OCI-LY3 (cell line): ENCODE measurements around the gene FANCC.
A peak's percentile ranks its signal among the peaks of the same experiment; 100 is the strongest.

Source experiments
- H2AFZ ChIP-seq: fragments of 200-600, 300-600 bp; shearing (Covaris generic); 2 replicates; pipeline ENCODE4 v1.6.0; 2014; ENCODE audit warnings: antibody characterized with exemption, low read depth, low read length
- H3K27ac ChIP-seq: fragments of 200-600, 300-600 bp; sonication (generic); 2 replicates; pipeline ENCODE4 v1.5.1; 2014; ENCODE audit warnings: mild to moderate bottlenecking, low read length, moderate library complexity, mixed read lengths
- H3K27me3 ChIP-seq: fragments of 200-600, 300-600 bp; sonication (generic); 2 replicates; pipeline ENCODE4 v1.6.1; 2014; ENCODE audit warnings: low read depth, low read length, mixed read lengths
- H3K36me3 ChIP-seq: fragments of 200-600, 300-600 bp; sonication (generic); replicated peaks from 2 replicates; pipeline ENCODE3; 2014; ENCODE audit warnings: low read depth, low read length, mixed read lengths
- H3K4me1 ChIP-seq: fragments of 300-600, 200-600 bp; sonication (generic); 2 replicates; pipeline ENCODE4 v1.6.1; 2014; ENCODE audit warnings: low read length, mixed read lengths
- H3K4me2 ChIP-seq: fragments of 200-600, 300-600 bp; sonication (generic); 2 replicates; pipeline ENCODE4 v1.6.1; 2014; ENCODE audit warnings: low read length, mixed read lengths
- H3K4me3 ChIP-seq: fragments of 300-600, 200-600 bp; sonication (generic); 2 replicates; pipeline ENCODE4 v1.5.1; 2014; ENCODE audit warnings: antibody characterized with exemption, mild to moderate bottlenecking, low read length, moderate library complexity
- H3K79me2 ChIP-seq: fragments of 300-600, 200-600 bp; shearing (Covaris generic); 2 replicates; pipeline ENCODE4 v1.6.1; 2014; ENCODE audit warnings: mild to moderate bottlenecking, low read length, mixed read lengths
- H3K9ac ChIP-seq: fragments of 300-600, 200-600 bp; shearing (Covaris generic); 2 replicates; pipeline ENCODE4 v1.6.0; 2014; ENCODE audit warnings: mild to moderate bottlenecking, low read length, moderate library complexity
- H3K9me3 ChIP-seq: fragments of 200-600, 300-600 bp; shearing (Covaris generic); 2 replicates; pipeline ENCODE4 v1.6.1; 2014; ENCODE audit warnings: low read length, mixed read lengths; ENCODE audit not compliant: insufficient read depth
- H4K20me1 ChIP-seq: fragments of 200-600, 300-600 bp; sonication (generic); 2 replicates; pipeline ENCODE4 v1.6.1; 2016; ENCODE audit warnings: low read length, mixed read lengths; ENCODE audit not compliant: insufficient read depth
- EZH2phosphoT487 ChIP-seq: fragments of 200-600 bp; shearing (Covaris generic); IDR thresholded peaks from 2 replicates; pipeline ENCODE4 v1.6.1; 2018; ENCODE audit warnings: antibody characterized with exemption, mixed run types, low read depth
- TF ChIP-seq, protein P1 (sequence below): fragments of 200-600, 300-600 bp; sonication (generic); IDR thresholded peaks from 2 replicates; pipeline ENCODE4 v1.5.1; 2014; ENCODE audit warnings: antibody characterized with exemption, low read length, low read depth

The FANCC gene

DNA sequence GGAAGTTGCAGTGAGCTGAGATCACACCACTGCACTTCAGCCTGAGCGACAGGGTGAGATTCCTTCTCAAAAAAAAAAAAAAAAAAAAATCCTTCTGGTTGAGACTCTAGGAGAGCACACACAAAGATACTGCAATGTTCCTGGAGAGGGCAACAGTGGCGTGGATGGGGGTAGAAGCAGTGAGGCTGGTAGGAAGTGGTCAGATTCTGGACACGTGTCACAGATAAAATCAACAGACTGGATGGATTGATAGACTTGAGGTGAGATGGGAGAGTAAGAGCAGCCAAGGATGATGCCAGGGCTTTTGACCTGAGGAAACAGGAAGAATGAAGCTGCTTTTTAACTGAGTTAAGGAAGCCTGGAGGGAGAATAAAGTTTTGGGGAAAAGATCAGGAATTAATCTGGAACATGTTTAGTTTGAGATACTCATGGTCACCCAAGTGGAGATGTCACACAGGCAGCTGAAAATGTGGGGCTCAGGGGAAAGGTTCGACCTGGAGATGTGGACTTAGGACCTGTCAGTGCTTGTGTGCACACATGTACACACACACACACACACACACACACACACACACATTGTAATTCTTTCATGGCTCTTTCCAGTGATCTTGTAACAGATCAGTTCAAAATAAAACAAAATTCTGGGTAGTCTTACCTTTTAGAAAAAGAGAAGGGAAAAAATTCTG is 88.1 kb downstream of the FANCC start:
- no peak overlapping the region for H3K9ac ChIP-seq
- H3K79me2 ChIP-seq, result no peaks in the 10 kb centered on the region
- no peak overlapping the region for H3K4me2 ChIP-seq
- peaks cover 9% of the 10 kb centered on the region for H3K4me1 ChIP-seq
- no peak for TF ChIP-seq EZH2phosphoT487
- TF ChIP-seq, protein P1, sequence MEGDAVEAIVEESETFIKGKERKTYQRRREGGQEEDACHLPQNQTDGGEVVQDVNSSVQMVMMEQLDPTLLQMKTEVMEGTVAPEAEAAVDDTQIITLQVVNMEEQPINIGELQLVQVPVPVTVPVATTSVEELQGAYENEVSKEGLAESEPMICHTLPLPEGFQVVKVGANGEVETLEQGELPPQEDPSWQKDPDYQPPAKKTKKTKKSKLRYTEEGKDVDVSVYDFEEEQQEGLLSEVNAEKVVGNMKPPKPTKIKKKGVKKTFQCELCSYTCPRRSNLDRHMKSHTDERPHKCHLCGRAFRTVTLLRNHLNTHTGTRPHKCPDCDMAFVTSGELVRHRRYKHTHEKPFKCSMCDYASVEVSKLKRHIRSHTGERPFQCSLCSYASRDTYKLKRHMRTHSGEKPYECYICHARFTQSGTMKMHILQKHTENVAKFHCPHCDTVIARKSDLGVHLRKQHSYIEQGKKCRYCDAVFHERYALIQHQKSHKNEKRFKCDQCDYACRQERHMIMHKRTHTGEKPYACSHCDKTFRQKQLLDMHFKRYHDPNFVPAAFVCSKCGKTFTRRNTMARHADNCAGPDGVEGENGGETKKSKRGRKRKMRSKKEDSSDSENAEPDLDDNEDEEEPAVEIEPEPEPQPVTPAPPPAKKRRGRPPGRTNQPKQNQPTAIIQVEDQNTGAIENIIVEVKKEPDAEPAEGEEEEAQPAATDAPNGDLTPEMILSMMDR, result no peak
- no peaks in the 10 kb centered on the region for H3K27me3 ChIP-seq
- H3K9me3 ChIP-seq, result no peaks in the 10 kb centered on the region
- no peaks in the 10 kb centered on the region for H3K36me3 ChIP-seq
- no peak overlapping the region for H3K4me3 ChIP-seq
- no peak overlapping the region for H2AFZ ChIP-seq
- H3K27ac ChIP-seq, result no peak overlapping the region
- no peaks in the 10 kb centered on the region for H4K20me1 ChIP-seq

DNA sequence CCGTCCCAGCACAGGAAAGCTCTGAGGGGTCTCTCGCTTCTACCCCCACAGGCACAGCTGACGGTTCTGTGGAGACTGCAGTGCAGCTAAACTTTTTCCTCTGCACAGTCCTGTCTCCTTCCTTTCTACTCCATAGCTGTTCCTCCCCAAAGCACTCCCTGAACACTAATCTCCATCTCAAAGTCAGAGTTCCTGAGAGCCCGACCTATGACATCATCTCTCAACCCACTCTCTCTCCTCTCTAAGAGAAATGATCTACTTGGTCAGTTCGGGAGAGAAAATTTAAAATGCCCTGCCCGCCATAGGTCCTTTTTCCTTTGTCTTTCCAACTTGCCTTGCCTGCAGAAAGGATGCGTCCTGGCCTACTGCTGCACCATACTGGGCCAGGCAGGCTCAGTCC is 90.6 kb downstream of the FANCC start:
- no peaks in the 10 kb centered on the region for H3K9me3 ChIP-seq
- H3K9ac ChIP-seq, result no peak overlapping the region
- no peak overlapping the region for H3K4me3 ChIP-seq
- no peaks in the 10 kb centered on the region for H3K27me3 ChIP-seq
- no peak overlapping the region for H2AFZ ChIP-seq
- H3K27ac ChIP-seq, result no peak overlapping the region
- no peaks in the 10 kb centered on the region for H3K79me2 ChIP-seq
- no peaks in the 10 kb centered on the region for H4K20me1 ChIP-seq
- TF ChIP-seq, protein P1, result no peak
- H3K36me3 ChIP-seq, result no peaks in the 10 kb centered on the region
- no peak overlapping the region for H3K4me2 ChIP-seq
- H3K4me1 ChIP-seq, result peaks cover 12% of the 10 kb centered on the region

DNA sequence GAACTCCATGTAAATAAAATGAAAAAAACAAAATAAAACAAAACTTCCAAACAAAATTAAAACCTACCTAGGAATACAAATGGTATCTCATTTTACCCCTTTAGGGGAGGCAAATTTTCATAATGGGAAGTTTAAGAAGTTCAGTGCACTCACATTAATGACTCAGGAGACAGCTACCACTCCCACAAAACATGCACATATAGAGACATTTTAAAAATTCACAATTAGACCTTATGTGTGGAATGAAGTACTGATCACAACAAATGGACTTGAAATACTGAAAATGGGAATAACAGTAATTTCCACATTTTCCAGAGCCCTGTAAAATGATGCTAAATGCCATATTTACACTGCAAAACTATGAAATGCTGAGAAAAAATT is 91.8 kb downstream of the FANCC start:
- peaks cover 12% of the 10 kb centered on the region for H3K4me1 ChIP-seq
- no peaks in the 10 kb centered on the region for H4K20me1 ChIP-seq

DNA sequence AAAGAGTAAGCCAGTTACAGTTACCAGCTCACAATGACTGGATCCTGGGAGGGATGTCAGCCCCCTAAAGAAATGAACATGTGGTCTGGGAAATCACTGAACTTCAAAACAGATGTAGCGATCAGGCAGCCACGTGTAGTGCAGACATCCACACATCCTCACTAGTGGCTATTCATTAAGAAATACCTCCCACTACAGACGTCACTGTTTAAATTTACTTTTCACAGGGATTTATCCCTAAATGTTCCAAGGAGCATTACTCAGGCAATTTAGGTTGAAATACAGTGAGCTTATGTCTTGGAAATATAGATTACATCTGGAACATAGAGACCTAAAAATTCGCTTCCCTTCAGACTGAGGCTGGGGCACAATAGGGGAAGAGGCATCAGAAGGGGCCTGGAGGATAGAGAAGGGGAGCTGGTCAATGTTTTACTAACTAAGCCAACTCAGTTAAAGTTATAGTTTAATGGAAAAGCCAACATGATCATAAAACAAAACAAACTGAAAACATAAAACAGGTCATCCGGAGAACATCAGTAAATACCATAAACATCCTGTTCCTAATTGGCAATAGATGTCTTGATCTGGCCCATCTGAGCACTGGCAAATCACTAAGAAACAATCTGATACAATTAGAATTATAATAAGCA is 92.3 kb downstream of the FANCC start:
- no peaks in the 10 kb centered on the region for H4K20me1 ChIP-seq
- H2AFZ ChIP-seq, result no peak overlapping the region
- H3K4me2 ChIP-seq, result peak overlapping the region; percentile 47

More for the DNA sequence above, 91.8 kb downstream of the FANCC start:
- Histone ChIP-seq H3K9ac (no peak overlapping the region), H3K36me3 (no peaks in the 10 kb centered on the region), H3K9me3 (no peaks in the 10 kb centered on the region), H2AFZ (no peak overlapping the region), H3K27ac (no peak overlapping the region), H3K4me2 (no peak overlapping the region), H3K79me2 (no peaks in the 10 kb centered on the region), H3K27me3 (no peaks in the 10 kb centered on the region), H3K4me3 (no peak overlapping the region)
- TF ChIP-seq, protein P1, result no peak
- no peak for TF ChIP-seq EZH2phosphoT487

More for the DNA sequence above, 92.3 kb downstream of the FANCC start:
- Histone ChIP-seq H3K9me3 (no peaks in the 10 kb centered on the region), H3K79me2 (no peaks in the 10 kb centered on the region), H3K4me3 (0 out of 2 replicates have a peak overlapping the region, but pooled peaks have one; percentile 6), H3K36me3 (no peaks in the 10 kb centered on the region), H3K9ac (no peak overlapping the region), H3K27ac (no peak overlapping the region), H3K4me1 (peaks cover 12% of the 10 kb centered on the region), H3K27me3 (no peaks in the 10 kb centered on the region)
- TF ChIP-seq, protein P1, result no peak
- no peak for TF ChIP-seq EZH2phosphoT487
